SKM-1 treated with dmso at 0.1 percent for 144 hours (cell line): ENCODE data around the gene TTC31.

Source experiments
- DNase-seq: peaks from one replicate; lab custom pipeline; 2025; ENCODE audit not compliant: unreplicated experiment; lab: John Stamatoyannopoulos, UW

The TTC31 gene

DNA sequence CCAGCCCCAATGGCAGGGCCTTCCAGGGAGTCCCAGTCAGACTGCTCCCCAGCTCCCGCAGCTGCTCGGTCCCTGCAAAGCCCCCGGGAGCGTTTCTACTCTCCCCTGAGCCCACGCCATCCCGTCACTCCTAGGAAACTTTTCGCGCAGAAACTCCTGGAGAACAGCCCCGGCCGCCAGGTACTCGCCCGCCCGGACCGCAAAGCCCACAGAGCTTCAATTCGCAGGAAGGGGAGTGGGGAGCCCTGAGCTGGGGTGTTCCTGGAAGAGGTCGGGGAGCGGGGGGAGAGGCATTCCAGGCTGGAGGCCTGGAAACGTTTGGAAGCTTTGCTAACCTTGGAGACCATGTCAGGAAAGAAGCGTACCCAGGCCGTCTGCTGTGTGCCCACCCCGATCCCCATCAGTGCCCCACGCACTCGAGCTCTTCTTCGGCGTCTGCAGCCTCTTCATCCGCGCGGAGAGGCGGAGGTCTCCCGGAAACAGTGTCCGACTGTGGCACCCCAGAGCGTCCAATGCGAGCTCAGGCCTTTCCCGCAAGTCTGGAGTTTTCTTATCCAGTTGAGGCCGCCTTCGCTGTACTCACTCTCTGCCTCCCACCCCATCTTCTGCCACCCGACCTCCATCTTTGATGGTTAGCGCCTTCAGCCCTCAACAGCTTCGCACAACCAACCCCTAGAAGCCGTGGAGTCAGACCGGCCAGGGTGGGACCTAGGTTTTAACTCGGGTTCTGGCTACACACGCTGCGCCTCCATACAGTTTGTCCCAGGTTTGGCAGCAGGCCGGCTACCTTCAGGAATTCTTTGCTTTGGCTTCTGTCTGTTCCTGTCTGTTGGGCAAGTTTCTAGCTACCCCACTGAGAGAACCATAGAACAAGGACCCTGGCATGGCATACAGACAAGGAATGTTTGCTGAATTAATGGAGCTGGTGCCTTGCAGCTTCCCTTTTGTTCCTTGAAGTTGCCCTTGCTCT lies 20.9 kb downstream of the TTC31 start:
- DNase-seq = no peak

DNA sequence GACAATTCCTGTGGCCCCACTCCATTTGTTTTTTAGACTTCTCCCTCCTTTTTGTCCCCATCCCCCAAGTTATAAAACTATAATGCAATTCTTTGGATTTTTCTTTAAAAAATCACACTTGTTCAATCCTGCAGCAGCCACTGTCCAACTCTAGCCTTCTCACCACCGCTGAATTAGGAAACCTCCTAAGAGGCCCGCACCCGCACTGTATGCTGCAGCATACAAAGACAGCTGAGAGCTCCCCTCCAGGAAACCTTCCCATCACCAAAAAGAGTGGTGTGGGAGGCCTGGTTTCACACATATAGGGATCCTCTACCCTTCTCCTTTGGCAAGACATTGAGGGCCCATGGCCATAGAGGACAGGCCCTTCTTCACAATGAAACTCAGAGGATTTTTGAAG lies 21.7 kb downstream of the TTC31 start:
- no peak for DNase-seq

DNA sequence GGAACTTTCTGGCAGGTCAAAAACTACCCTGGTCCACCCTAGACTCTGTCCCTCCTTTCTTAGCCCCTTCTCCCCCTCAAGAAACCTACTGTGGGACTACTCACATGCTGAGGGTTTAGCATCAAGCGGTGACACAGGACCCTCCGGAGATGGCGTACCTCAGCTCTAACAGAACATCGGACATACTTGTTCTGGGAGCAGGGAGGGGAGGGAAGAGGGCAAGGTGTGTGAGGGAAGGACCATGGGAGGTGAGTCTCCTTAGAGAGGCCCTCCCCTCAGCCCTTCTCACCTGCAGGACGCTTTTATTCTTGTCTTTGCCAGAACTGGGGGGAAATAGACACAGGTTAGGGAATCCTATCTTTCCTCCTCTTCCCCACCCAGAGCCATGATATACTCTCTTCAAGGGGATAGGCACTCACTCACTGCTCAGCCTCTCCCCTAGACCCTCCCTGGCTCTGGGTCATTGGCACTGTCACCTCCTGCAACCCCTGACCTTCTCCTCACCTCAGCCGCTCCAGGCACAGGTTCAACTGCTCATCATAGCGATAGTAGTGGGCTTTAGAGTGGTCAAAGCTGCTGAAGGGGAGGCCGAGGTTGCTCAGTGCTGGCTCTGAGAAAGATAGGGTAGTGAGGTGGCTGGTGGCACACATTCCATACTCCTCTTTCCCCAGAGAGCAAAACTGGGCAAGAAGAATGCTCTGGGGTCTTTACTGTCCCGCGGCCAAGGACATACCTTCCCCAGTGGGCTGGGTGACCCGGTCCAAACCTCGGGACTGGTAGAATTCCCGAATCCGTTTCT lies 22.8 kb downstream of the TTC31 start:
- no peak for DNase-seq

DNA sequence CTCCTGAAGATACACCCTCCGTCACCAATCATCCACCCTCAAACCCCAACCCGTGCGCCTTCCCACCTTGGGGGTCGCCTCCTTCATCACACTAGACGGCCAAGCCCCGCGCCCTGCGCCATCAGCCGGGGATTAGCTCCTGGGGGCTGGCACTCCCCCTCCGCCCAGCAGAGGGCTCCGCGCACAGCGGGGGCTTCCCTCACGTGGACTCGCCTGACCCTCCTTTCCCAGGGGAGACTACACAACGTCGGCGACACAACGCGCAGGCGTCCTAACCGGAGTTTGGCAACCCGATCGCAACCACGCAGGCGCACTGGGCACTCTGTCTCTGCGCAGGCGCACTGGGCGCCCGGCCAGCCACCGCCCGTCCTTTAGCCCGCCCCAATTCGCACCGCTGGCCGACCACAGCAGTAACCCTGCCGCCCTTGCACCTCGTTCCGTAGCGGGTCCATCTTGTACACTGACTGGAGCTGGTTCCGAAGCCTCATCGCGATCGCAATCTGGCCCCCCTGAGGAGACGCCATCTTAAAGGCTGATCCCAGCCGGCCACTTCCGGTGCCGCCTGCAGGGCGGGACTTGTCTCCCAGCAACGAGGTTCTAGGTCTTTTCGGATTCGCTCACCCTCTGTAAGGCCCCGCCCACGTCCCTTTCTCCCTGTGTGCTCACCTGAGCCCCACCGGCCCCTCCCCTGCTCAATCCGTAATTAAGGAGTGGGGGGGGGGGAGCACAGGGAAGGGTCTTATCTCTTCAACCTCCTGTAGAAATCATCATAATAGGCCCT lies 24.5 kb downstream of the TTC31 start, which contains the start of gene PCGF1:
Gene PCGF1 (minus strand): TSS at position 551 of the 781 bp plus-strand sequence. CDS start 27 bp downstream, at position 524.
- peak; percentile 89 for DNase-seq

DNA sequence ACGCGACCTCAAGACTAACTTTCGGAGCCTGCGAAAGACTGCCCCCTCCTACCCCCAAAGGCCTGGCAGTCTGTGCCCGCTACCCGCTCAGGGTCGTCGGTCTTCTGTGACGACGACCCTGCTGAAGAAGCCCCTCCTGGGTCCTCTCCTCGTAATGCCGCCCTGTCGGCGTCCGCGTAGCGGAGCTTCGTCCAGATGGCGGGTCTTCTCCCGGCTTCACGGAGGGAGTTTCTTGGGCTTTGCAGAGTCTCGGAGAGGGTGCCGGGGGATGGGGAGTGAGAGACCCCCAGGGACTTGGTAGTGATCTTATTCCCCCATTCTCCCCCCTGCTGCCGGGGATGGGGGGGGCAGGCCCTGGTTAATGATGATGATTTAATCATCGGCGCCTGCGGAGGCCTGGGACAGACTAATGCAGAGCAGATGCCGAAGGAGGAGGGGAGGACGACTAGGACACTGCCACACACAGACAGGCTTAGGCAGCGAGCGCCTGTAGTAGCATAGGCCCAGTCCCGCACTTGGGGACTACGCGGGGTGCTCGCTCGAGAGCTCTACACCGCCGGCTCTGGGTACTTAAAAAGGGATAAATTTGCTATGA lies 25.1 kb downstream of the TTC31 start:
- no peak for DNase-seq

DNA sequence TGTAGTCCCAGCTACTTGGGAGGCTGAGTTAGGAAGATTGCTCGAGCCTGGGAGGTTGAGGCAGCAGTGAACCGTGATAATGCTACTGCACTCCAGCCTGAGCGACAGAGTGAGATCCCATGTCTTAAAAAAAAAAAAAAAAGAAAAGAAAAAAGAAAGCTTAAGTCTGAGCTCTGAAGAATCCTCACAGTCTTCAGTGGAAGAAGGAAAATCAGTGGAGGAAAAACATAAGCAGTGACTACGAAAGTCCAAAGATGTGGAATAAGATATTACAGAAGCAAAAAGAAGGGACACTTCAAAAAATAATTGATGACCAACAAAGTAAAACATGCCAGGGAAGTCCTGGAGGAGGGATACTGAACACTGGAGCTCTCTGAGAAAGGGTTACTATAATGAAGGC lies 27.4 kb downstream of the TTC31 start:
- no peak for DNase-seq

DNA sequence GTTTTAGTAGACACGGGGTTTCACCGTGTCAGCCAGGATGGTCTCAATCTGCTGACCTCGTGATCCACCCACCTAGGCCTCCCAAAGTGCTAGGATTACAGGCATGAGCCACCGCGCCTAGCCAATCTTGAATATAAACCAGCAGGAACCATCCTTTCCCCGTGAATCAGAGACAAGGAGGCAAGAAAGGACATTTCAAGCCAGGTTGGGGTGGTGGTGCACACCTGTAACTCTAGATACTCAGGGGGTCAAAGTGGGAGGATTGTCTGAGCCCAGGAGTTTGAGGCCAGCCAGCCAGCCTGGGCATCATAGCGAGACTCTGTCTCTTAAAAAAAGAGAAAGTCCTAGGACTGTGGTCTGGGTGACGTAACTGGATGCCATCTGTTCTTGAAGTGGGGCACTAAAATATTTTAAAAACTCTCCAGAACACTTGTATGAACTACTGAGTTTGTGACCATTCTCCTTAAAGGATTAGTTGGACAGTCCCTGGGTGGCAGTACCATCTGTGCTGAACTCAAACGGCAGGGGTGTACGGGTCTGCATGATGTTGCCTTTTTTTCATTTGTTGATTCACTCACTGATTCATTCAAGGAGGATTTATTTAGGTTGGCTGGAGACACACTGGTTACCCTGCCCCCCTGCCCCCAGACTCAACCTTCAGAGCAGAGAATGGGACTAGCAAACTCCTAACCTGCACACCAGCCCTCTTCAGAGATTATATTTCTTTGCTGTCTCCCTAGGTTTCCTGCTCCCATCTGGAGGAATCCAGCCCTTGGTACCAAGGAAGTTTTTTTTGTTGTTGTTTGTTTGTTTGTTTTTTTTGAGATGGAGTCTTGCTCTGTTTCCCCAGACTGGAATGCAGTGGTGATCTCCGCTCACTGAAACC lies 28.5 kb downstream of the TTC31 start:
- no peak for DNase-seq

DNA sequence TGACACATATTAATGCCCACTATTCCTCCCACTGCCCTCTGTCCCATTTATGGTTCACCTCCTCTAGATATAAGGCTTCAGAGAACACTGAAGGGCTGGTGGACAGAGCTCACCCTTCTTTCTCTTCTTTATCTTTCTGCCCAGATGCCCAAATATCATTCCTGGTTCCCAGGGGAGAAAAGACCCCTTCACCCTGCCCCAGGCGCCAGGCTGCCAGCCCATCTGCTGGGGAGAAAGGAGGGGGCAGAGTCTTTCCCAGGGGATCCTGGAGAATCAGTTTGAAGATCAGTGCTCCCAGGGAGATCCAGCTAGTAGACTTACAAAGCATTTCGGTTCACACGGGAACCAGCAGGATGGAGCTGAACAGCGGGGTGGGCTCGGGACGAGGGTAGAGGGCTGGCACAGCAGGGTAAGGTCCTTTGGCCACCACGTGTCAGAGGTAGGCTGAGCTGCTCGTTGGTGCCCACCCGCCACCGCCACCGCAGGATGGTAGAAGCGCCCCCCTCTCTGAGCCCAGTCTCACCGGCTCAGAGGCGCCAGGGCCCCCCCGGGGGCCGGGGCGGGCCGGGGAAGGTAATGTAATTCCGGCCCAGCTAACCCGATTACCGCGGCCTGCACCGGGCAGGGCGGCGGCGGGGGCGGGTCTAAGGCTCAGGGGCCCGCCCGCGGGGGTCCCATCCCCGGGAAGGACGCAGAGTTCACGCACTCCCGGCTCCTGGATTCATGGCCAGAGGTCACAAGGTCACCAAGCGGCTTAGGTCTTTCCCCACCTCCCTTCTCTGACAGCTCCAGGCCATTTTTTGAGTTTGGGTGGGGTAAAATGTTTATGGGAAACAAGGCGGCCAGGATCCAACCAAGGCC lies 30.1 kb downstream of the TTC31 start:
- DNase-seq = no peak

DNA sequence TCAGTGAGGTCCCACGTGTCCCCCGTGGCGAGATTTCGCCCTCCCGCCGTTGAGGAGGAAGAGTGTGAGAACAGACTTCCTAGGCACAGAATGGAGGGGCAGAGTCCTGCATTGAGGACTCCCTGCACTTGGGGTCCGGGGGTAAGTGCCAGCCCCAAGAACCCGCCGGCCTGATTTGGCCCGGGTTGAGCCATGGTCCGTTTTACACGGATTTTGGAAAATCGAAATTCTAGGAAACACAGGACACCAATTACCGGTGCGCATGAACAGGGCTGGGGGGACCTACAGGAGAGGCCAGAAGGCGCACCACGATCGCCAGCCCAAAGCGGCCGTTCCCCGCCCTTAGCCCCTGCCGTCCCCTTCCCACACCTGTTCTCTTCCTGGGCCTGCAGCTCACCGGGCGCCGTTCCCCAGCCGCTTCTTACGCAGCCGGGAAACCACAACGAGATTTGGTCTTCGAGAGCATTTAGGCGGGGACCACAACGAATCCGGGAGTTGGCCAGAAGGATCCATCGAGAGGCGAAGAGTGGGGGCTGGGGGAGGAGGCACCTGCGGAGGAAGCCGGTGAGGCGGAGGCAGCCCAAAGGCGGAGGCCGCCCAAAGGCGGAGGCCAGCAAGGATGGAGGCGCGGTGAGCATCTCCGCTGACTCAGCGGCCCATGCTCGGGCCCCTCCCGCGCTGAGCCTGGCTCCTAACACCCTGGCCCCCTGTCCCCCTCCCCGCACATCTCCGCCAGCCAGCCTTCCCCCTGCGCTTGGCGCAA lies 30.9 kb downstream of the TTC31 start:
- DNase-seq = no peak

DNA sequence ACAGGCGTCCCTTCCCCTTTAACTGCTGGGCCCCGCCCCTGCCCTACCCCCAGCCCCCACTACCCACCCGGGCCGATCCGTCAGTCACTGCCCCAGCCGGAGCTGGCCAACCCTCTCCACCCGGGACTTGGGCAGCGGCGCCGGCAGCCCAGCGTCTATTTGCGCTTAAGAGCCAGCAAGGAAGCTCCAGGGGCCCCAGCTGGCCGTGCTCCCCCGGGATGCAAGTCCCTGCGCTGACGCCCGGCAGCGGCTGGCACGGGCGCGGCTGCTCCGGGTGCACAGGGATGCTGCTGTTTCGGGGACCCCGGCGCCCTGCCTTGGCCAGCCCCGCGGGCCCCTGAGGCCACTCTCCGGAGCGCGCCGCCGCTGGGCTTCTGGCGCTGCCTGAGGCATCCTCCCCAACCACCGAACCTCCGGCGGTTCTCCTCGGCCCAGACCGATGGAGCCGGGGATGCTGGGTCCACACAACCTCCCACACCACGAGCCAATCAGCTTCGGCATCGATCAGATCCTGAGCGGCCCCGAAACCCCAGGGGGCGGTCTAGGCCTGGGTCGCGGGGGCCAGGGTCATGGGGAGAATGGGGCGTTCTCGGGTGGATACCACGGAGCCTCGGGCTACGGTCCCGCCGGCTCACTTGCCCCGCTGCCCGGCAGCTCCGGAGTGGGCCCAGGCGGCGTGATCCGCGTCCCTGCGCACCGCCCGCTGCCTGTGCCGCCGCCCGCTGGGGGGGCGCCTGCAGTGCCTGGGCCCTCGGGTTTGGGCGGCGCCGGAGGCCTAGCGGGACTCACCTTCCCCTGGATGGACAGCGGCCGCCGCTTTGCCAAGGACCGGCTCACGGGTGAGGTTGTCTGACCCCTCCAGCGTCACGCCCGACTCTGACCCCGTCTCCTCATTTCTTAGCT lies 31.7 kb downstream of the TTC31 start, which contains the start of gene TLX2:
Gene TLX2 (plus strand): TSS at position 83 of the 903 bp plus-strand sequence. CDS start 357 bp downstream, at position 440.
- DNase-seq = no peak

DNA sequence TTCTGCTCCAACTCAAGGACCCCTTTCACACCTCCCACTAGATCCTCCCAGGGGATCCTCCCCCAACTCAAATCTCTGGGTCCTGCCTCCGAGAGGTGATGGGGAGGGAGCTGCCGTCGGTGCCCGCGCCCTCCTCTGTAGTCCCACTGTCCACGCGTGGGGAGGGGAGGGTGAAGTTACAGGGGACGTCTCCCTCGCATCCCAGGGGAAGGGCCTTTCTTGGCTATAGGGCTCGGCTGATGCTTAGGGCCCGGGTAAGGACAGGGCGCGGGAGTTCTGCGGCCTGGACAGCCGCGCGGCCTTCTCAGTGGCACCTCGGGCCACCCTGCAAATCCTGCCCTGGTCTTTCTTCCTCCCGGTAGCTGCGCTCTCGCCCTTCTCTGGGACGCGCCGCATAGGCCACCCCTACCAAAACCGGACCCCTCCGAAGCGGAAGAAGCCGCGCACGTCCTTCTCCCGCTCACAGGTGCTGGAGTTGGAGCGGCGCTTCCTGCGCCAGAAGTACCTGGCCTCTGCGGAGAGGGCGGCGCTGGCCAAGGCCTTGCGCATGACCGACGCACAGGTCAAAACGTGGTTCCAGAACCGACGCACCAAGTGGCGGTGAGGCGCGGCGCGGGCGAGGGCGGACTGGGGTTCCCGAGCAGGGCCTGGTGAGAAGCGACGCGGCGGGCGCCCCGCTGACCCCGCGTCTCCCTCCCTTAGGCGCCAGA lies 32.5 kb downstream of the TTC31 start:
- DNase-seq = no peak

DNA sequence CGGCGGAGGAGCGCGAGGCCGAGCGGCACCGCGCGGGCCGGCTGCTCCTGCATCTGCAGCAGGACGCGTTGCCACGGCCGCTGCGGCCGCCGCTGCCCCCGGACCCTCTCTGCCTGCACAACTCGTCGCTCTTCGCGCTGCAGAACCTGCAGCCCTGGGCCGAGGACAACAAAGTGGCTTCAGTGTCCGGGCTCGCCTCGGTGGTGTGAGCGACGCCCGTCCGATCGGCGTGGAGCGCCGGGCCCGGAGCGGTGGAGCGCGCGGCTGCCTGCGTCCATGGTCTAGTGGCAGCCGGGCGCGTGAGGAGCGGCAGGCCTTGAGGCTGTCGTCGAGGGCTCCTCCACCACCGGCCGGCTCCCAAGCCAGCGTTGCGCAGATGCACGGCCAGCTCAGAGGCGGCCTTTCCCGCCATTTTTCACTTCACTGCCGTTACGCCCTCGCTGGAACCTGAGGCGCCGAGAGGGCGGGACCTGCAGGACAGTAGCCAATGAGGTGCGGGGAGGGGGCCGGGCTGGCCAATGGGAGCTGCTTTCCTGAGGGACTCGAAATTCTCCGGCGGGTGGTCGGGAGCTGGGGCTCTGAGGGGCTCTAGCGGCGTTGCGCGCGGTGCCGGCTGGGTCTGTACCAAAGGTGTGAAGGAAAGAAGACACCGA lies 33.2 kb downstream of the TTC31 start:
- DNase-seq = no peak

DNA sequence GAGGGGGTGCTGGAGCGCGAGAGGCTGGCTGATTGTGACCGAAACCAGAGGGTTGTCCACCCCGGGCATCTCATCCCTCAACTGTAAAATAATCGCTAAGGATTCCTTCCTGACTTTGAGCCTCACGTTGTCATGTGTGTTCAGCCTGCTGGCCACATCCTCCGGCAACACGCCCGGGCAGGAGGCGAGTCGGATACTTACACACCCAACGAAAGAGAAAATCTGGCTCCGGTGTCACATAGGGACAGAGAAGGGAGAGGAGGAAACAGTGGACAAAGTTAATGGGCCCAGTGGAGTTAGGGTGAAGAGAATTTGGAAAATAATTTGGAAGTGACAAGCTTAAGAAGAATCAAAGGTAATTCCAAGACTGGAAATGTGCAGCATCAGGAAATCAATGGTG lies 33.8 kb downstream of the TTC31 start:
- no peak for DNase-seq

DNA sequence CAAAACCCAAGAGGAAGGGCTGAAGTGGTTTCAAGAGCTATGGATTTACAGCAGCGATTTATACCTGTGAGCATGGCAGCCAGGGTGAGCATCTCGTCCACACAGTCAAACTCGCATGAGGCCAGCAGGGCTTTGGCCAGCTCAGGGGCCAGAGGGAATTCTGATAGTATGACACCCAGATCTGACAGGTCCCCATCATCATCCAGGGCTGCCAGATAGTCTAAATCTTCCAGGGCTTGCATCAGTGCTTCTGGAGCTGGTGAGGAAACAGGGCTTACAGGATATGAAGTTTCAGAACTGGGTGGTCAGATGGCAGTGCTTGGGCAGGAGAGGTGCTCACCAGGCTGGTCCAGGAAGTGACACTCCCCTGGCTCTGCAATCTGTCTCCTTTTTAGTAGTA lies 39.6 kb downstream of the TTC31 start:
- no peak for DNase-seq

DNA sequence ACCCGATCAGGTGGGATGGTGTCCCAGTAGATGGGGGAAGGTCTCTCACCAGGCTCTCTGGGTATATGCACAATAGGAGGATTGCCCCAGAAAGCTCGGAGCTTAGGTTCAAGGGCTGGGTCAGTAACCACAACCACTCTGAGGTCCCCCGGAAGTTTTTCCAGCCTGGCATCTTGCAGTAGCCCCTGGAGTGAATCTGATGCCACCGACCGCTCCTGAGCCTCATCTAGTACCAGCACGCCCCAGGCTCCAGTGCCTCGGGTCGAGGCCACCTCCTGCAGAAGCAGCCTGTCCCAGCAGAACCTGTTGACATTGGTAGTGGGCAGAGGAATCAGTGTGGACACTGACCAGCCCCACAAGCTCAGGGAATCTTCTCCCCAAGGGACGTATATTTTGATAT lies 41.1 kb downstream of the TTC31 start:
- no peak for DNase-seq
